Activated gamma-delta T cell treated with Interleukin-2 at 50 U/mL for 16 hours (primary cell): ENCODE measurements around the gene STRIP1.

Experiments
- DNase-seq: peaks from one replicate; pipeline ENCODE4 v3.0.0-alpha.2; 2020

The STRIP1 gene, protein sequence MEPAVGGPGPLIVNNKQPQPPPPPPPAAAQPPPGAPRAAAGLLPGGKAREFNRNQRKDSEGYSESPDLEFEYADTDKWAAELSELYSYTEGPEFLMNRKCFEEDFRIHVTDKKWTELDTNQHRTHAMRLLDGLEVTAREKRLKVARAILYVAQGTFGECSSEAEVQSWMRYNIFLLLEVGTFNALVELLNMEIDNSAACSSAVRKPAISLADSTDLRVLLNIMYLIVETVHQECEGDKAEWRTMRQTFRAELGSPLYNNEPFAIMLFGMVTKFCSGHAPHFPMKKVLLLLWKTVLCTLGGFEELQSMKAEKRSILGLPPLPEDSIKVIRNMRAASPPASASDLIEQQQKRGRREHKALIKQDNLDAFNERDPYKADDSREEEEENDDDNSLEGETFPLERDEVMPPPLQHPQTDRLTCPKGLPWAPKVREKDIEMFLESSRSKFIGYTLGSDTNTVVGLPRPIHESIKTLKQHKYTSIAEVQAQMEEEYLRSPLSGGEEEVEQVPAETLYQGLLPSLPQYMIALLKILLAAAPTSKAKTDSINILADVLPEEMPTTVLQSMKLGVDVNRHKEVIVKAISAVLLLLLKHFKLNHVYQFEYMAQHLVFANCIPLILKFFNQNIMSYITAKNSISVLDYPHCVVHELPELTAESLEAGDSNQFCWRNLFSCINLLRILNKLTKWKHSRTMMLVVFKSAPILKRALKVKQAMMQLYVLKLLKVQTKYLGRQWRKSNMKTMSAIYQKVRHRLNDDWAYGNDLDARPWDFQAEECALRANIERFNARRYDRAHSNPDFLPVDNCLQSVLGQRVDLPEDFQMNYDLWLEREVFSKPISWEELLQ

DNA sequence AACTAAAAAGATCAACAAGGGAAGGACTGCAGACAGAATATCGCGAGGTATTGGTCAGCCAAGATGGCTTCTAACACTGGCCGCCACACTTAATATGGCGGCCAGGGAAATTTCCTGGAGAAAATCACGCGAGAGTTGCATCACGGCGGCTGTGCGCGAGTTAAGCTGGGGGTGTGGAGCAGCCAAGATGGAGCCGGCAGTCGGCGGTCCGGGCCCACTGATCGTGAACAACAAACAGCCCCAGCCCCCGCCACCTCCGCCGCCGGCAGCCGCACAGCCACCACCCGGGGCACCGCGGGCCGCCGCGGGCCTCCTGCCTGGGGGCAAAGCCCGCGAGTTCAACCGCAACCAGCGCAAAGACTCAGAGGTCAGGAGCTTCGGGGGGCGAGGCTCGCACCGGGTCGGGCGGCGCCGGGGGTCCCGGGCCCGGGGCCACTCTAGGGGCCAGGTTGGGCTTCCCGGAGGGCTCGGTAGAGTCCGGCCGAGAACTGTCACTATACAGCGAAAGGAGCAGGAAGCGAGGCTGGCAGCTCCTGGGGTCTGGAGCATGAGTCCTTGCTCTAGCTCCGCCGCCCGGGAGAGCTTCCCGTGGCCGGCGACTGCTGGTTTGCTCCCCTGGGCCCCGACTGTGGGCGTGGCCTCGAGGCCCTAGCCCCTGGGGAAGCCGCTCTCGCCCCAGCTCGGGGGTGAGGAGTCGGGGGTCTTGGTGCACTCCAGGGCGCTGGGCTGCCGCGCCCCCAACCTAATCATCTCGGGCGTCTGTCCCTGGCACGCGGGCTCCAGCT is at the start of gene STRIP1:
STRIP1 (plus strand) TSS at position 174 of the 785 bp plus-strand sequence; CDS start at position 188, 14 bp downstream.
- DNase-seq, result peak; percentile 88

DNA sequence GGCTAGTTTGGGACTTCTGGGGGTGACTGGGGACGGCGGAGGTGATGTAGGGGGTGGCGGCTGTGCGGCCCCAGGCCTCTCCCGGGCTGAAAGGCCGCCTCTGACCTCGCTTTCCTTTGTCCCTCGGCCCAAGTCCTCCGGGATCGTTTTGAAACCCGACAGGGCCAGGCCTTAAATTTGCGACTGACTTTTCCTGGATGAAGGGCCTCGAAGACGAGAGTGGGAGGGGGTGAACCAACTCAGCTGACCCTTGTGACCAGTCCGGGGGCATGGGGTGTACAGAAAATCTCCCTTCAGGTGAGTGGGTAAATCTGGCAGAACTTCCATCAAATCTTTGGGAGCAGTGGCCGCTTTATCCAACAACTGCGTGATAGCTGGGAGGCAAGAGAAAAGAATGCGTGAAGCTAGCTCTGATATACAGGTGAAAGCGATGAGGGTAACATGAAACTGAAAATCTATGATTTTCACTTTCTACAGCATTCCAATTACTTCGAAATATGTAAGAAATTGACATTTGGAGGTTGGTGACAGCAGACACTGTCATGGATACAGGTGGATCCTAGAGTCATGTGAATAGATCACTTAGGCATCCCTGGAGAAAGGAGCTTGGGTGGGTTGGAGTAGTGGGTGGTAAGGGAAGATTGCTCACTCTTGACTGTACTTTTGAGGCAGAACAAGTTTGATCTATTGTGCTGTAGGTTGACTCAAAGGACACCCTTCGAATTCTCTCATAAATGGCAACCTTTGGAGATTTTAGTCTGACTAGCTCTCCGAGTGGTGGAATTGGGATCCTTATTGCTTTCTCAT is 49.0 kb upstream of the STRIP1 start:
- no peak for DNase-seq

DNA sequence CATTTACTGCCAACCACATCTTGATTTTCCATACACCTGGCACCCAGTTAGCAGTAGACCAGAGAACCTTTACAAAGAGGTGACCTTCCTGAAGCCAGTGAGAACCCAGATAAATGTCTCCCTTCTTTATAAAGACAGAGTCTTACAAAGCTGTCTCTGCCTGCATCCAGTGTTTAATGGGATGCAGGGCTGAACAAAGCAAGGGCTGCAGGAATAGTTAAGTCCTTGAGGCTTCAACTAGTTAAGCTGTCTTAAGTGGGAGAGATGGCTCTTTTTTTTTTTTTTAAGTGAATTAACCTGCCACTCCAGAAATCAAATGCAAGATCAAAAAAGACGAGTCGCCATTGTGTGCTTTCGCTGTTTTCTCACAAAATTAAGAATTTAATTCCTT is 48.4 kb upstream of the STRIP1 start:
- DNase-seq, result no peak

DNA sequence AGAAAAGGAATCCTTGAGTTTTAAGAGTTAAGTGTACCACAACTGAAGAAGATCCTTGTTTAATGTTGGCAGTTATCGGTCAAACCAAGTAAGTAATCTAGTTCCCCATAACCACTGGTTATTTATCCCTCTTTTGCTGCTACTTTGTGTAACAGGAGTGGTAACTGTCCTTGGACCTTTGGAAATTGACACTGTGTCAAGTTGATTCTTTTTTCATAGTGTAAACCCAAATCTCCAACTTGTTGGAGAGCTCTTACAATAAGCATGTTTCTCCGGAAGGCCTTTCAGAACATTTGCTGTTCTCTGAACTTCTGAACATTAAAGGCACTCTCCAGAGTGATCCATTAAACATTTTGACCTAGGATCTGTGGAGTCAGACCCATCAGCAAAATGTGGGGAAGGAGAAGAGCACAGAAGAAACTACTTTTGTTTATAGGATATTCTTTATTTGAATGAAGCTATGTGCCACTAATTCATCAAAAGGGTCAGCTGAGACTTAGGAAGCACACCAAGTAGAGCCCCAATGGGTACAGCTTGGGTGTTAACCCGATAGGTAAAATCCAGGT is 46.0 kb upstream of the STRIP1 start:
- no peak for DNase-seq

DNA sequence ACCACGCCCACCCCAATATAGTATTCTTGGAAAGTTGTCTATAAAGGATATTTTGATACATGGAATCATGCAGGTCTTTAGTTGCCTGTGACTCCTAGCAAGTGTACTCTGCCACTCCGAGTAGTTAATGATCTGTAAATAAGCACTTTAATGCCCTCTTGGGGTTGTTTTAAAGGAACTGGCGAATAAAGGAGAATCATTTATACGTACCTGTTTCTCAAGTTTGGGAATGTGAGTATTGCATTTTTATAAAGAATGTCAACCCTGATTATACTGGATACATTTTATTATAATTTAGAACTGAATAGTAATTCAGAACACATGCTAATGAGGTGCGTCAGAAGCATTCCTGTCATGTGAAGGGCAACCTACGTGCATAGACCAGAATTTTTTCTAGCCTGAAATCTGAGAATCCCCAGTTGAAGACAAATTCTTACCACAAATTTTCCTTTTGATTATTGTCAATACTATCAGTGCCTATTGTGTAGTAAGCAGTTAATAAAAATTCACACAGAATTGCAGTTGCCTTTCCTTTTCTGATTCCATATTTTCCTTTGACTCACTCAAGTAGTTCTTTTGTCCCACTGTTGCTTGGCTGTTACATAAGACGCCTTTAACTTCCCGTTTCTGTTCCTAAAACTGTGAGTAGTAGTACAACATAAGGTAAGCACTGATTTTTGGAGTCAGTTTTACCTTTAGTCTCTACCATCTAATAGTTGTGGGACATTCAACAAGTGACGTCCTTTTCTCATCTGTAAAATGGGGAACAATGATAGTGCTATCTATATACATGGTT is 44.7 kb upstream of the STRIP1 start:
- no peak for DNase-seq

DNA sequence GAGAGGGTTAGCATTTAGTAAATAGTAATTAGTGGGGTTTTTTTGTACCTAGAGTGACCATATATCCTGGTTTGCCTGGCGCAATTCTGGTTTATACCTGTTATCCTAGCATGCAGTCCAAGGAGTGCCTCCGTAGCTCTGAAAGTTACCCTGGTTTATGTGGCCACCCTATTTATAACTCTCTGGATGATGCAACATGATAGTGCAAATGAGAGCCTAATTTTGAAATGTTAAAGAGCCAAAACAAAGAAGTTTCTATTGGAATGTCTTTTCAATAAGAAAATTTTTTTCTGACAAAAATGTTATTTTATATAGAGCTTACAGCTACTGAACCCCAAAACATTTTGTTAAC is 44.1 kb upstream of the STRIP1 start:
- DNase-seq, result no peak

DNA sequence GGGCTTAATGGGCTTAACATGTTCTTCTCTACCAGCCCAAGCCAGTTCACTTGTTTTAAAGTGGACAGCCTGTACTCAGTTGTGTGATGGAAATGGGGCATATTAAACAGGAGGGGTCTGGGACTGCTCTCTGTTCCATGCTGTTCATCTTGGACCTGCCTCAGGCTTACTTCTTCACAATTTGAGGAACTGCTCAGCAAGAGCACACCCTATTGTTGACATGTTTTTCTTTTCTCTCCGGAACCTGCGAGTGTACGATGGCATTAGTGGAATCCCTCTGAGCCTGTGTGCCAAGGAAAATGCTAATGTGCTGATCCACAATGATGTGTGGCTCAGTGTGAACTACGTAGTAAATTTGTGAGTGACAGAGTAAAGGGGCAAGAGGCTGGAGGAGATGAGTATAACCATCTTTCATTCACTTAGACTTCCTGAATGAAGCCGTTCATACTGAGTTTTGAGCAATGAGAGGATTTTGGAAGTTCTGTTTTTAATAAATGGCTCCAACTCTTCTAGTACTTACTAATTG is 43.0 kb upstream of the STRIP1 start:
- no peak for DNase-seq

DNA sequence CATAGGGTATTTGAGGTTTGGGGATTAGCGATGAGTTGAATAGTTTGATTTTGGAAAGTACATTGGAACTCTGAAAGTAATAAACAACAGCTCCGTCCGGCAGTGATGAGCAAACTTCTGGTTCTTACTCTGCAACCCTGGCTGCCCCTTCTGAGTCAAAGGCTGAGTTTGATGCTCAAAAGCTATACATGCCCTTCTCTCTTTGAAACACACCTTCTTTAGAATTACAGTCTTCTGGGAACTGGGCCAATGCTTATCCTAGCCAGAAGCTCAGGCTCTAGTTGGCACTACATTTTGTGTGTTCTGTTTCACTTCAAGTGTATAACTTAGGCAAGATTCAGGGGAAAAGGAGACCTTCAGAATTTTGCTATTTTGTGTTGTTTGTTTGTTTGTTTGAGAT is 40.5 kb upstream of the STRIP1 start:
- no peak for DNase-seq

DNA sequence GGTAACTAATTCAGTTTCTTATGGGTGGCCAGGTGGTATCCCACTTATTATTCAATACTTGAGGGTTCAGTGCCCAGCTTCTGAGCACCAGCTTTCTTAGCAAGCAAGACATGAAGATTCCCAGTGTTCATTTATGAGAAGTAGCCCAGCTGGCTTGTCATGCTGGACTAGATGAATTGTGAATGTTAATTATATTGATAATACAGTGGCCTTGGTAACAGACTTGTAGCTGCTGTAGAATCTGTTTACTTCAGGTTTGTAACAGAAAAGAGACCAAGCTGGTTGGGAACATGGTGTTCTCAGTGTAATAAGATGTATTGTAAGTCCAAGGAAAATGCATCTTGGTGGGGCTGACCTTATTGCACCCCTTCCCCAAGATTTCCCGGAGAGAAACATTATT is 39.8 kb upstream of the STRIP1 start:
- DNase-seq, result no peak

DNA sequence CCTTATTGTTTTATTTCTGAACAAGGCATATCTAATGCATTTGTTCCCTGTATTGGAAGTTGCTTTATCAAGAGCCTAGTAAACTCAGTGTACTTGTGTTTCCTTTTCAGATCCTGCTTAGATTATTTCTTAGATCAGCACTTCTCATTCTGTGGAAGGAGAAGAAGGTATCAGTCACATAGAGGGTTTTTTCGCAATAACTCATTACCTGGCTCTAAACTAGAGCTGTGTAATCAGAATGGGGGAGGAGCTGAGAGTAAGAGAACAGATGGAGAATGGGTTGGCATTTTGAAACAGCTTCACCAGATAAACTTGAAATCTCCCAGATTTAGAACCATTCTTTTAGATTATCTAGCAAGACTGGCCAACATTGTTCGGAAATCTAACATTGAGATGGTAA is 38.9 kb upstream of the STRIP1 start:
- DNase-seq, result no peak

DNA sequence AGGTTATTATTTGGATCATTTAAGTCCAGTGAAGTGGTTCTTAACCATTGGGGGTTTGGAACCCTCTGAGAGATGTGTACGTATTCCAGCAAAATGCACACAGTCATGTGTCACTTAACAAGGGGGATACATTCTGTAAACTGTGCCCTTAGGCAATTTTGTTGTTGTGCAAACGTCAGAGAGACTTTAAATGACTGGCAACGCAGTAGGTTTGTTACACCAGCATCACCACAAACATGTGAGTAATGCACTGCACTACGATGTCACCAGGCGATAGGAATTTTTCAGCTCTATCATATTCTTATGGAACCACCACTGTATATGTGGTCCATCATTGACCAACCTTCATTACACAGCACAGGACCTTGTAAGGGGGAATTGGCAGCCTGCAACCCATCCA is 37.9 kb upstream of the STRIP1 start:
- no peak for DNase-seq

DNA sequence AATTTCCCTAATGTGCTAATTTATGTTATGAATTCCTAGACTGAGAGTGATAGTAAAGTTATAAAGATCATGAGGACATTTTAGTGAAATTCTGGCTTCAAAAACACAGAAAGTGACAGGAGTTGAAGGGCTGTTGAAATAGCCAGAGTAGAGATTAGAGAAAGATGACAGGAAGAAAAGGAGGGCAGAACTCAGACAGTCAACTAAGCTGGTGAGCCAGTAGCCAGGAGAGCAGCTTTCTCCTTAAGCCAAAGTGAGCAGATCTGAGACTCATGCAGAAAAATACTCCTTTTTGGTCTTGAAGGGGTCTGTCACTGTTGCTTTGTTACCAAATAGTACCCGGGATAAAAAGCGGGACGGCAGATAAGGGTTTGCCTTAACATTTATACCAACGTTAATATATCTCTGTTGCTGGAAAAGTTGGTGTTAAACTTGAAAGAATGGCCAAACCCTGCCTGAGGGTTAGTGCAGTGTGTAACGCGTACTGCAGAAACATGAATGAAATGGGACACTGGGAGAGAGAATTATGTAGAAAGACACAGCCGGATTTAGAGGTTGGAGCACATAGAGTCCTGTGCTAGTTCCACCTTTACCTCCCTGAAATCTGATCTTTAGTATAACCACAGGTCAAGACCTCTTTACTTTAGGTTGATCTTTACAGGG is 37.1 kb upstream of the STRIP1 start:
- DNase-seq, result no peak

DNA sequence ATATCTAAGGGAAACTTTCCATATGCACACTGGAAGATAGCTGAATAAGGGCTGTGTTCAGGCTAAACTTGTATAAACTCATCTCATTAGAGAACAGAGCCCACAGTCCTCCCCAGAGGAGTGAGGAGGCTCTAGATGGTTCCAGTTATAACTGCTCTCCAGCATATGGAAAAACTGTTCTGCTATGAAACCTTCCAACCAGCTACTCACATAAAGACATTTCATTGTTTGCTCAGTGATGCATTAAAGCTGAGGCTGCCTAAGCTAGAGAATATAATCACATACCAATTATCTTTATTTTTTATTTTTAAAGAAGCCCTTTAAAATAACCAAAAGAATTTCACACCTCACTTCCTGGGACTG is 36.6 kb upstream of the STRIP1 start:
- no peak for DNase-seq

DNA sequence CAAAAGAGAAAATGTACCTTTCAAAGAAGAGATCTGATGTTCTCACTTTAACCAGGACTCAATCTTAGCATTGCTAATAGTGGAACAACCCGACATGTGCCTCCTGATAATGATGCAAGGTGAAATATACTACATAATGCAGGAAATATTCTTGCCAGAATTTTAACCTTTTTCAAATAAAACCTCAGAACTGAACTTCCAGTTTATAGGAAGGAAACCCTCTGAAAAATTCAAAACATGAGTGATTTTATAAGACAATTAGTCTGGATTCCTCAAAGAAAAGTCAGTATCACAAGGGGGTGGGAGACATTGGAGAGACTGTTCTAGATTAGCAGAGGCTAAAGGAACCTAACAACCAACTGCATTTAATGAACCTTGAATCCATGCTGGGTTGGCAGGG is 31.7 kb upstream of the STRIP1 start:
- no peak for DNase-seq

DNA sequence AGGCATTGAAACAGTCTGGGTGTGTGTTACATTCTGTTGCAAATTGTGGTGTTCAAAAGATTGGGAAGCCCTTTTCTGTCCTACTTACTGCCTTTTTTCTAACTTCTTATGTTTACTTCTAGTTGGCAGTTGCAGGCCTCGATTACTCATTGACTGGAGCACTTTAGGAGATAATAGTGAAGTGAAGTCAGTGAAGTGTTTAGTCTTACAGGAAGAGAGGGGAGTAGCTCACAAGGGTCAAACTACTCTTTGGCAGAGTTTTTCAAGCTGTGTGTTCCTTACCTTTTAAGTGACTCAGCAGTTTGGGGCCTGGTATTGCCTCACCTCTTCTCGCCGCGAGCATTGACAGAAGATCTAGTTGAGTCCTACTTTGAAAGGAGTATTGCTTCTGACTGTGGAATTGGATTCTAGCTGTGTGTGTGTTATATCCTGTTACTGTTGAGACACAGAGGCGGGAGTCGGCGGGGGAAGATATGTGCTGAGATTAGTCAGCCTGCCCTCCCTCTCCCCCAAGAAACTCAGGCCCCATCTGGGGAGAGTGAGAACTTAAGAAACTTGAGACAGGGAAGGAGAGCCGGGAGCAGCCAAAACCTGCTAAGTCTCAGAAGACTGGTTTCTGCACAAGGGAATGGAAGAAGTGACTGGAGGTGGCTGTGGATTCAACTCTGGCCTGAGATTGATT is 30.5 kb upstream of the STRIP1 start:
- DNase-seq, result no peak

DNA sequence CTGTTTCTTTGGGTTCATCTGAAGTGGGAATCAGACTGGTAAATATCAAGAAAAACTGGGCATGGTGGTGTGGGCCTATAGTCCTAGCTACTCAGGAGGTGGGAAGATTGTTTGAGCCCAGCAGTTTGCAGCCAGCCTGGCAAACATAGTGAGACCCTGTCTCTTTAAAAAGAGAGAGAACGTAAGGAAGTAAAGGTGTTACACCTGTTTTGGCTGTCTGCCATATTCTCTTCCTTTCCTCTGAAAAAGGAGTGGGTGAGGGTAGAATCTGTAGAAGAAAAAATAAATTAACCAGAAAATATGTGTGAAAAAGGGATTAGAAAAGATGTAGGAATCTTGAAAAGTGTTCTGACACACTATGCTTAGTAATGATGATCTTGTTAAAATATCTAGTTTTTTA is 29.8 kb upstream of the STRIP1 start:
- no peak for DNase-seq

DNA sequence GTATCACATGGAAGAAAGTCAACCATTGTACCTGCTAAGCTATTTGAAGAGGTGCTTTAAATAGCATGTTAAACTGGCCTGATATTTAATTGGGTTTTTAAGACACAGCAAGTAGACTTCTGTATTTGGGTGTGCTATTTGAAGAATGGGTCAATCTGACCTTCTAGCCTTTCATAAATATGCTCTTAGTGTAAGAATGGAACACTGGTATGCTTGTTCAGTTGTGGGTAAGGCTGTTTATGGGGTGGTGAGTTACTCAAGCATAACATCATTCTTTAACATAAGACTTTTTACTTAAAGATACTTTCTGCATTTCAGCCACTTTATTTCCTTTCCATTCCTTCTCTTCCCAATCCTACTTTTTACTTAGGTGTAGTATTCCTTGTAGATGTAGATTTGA is 28.5 kb upstream of the STRIP1 start:
- DNase-seq, result no peak

DNA sequence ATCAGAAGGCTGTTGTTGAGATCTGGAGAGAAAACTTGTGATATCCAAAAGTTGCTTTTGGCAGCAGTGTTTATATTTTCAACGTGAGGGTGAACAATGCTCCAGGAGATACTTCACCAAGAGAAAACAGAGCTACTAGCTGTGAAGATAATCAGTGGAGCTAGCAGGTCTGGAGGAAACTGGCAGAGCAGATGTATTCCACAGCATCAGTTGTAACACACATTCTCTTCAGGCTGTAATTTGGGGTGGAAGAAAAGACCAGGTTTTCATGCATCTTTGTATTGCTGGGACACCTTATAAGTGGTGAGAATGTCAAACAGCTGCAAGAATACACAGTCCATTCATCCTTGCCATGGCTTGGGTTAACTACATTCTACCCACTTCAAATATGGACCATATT is 27.9 kb upstream of the STRIP1 start:
- no peak for DNase-seq

DNA sequence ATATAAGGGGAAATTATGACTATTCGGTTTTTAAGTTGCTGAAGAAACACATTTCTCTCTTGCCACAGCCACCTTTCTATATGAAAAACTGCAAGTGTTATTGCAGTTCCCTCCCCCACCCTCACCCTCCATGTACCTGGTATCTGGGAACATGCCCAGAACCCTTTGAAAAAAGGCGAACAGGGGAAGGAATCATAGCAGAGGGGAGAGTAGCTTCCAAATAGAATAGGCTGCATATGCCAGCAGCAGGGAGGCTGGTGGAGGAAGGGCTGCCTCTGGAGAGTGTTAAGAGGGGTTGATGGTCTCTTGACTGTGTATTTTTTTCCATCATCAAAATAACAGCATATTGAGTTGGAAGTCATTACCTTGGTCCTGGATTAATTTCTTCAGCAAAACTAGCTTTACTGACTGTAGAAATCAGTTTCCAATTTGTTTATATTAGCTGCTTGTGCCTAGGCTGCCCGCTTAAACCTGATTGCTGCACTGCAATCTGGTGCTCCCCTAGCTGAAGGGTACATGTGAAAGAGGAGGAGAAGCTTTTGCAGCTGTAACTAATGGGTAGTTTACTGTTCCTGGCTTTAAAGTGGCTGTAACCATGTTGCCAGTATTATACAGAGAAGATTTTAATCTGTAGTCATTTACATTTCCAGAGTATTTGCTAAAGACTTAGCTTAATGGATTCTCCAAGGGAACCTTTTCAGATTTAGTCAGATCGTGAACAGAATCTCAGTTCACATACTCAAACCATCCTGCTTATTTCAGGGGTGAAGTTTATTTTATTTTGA is 27.2 kb upstream of the STRIP1 start:
- no peak for DNase-seq
